HepG2 (cell line): ENCODE data around the gene OBP2A. TPM values are rescaled to one million over a fixed set of nuclear protein-coding genes. Genes with fewer than 3 reads are reported as not detected.

Experiments used
- AKAP8 ChIP-seq: sonication (generic); formaldehyde crosslinking; IDR thresholded peaks from 2 replicates; pipeline ENCODE4 v1.5.1; 2020; ENCODE audit warnings: mild to moderate bottlenecking, missing genetic modification reagents
- ARNTL ChIP-seq: sonication (generic); formaldehyde crosslinking; IDR thresholded peaks from 2 replicates; pipeline ENCODE4 v1.4.0; 2020; ENCODE audit warnings: mild to moderate bottlenecking, missing genetic modification reagents
- ATAD3A ChIP-seq: sonication (generic); formaldehyde crosslinking; IDR thresholded peaks from 2 replicates; pipeline ENCODE4 v1.4.0; 2020; ENCODE audit warnings: missing genetic modification reagents
- CREM ChIP-seq, 2 experiments: sonication (generic) in 1 of 2; formaldehyde crosslinking in 1 of 2; IDR thresholded peaks; 2 replicates each; pipeline versions ENCODE4 v1.4.0 to v1.6.1; 2016 to 2020; ENCODE audit warnings: antibody characterized with exemption in 1 of 2, mild to moderate bottlenecking in 1 of 2, missing genetic modification reagents in 1 of 2
- DNMT1 ChIP-seq: sonication (generic); formaldehyde crosslinking; IDR thresholded peaks from 2 replicates; pipeline ENCODE4 v1.5.1; 2020; ENCODE audit warnings: mild to moderate bottlenecking, missing genetic modification reagents
- FOSL2 ChIP-seq: sonication (generic); formaldehyde crosslinking; IDR thresholded peaks from 2 replicates; pipeline ENCODE4 v1.4.0; 2020; ENCODE audit warnings: missing genetic modification reagents
- KDM3A ChIP-seq: IDR thresholded peaks from 2 replicates; pipeline ENCODE4 v1.6.1; 2018; ENCODE audit warnings: low read depth, missing compliant biosample characterization
- MIER3 ChIP-seq: IDR thresholded peaks from 2 replicates; pipeline ENCODE4 v1.6.1; 2016; ENCODE audit warnings: missing compliant biosample characterization, borderline replicate concordance
- PRPF4 ChIP-seq: fragments of 200-400 bp; formaldehyde crosslinking; IDR thresholded peaks from 2 replicates; pipeline ENCODE4 v1.6.1; 2016; ENCODE audit warnings: low read length, low read depth; ENCODE audit not compliant: poor library complexity, severe bottlenecking
- RBM22 ChIP-seq: fragments of 200-400 bp; formaldehyde crosslinking; optimal IDR thresholded peaks from 2 replicates; pipeline ENCODE3; 2017; ENCODE audit warnings: mild to moderate bottlenecking, low read length, moderate library complexity
- SP140L ChIP-seq: sonication (generic); formaldehyde crosslinking; IDR thresholded peaks from 2 replicates; pipeline ENCODE4 v1.4.0; 2020; ENCODE audit warnings: missing genetic modification reagents, borderline replicate concordance
- SP4 ChIP-seq: sonication (generic); formaldehyde crosslinking; IDR thresholded peaks from 2 replicates; pipeline ENCODE4 v1.8.1; 2023; ENCODE audit warnings: mild to moderate bottlenecking, missing genetic modification reagents
- TCF12 ChIP-seq, 2 experiments: fragments of 450-650 bp in 1 of 2; sonication (generic) in 1 of 2; formaldehyde crosslinking in 1 of 2; IDR thresholded peaks; 2 replicates each; pipeline versions ENCODE4 v1.6.1 to v1.8.0; 2017 to 2022; ENCODE audit warnings: antibody characterized with exemption in 1 of 2, mild to moderate bottlenecking in 1 of 2, missing genetic modification reagents in 1 of 2, moderate library complexity in 1 of 2
- ZFP1 ChIP-seq: IDR thresholded peaks from 2 replicates; pipeline ENCODE4 v1.6.1; 2016
- ZFP90 ChIP-seq: sonication (generic); formaldehyde crosslinking; IDR thresholded peaks from 2 replicates; pipeline ENCODE4 v1.8.0; 2022; ENCODE audit warnings: missing genetic modification reagents, mild to moderate bottlenecking, inconsistent platforms, borderline replicate concordance
- ZNF143 ChIP-seq: sonication (generic); formaldehyde crosslinking; IDR thresholded peaks from 2 replicates; pipeline ENCODE4 v1.4.0; 2020; ENCODE audit warnings: missing genetic modification reagents
- ZNF44 ChIP-seq: sonication (generic); formaldehyde crosslinking; IDR thresholded peaks from 2 replicates; pipeline ENCODE4 v1.5.1; 2020; ENCODE audit warnings: mild to moderate bottlenecking, missing genetic modification reagents
- ZNF569 ChIP-seq: sonication (generic); formaldehyde crosslinking; IDR thresholded peaks from 2 replicates; pipeline ENCODE4 v1.5.0; 2020; ENCODE audit warnings: mild to moderate bottlenecking, missing genetic modification reagents, moderate library complexity, borderline replicate concordance
- polyA plus RNA-seq, 8 experiments: library from polyadenylated mRNA; depleted of rRNA in 3 of 8; stranded (reverse) in 7 of 8; unstranded in 1 of 8; fragments of >200 nt; fragmentation: Illumina TruSeq in 4 of 8; extraction: Trizol in 4 of 8; gene quantifications; 2 replicates each; pipeline versions ENCODE4 v1.2.1 to v1.2.3, GENCODE V29; 2011 to 2016; ENCODE audit warnings: low read depth in 4 of 8, missing spikeins in 1 of 8, mixed read lengths in 1 of 8; ENCODE audit not compliant: insufficient read depth in 1 of 8
- total RNA-seq, 5 experiments: library from RNA; depleted of rRNA; stranded (reverse); fragments of >200 nt; fragmentation: Illumina TruSeq; extraction: Trizol; gene quantifications; 2 replicates each; pipeline ENCODE4 v1.2.3, GENCODE V29; 2016; ENCODE audit warnings: low read depth in 1 of 5
- TF ChIP-seq, protein P1 (sequence below): sonication (generic); formaldehyde crosslinking; IDR thresholded peaks from 2 replicates; pipeline ENCODE4 v1.5.0; 2020; ENCODE audit warnings: mild to moderate bottlenecking, missing genetic modification reagents
- TF ChIP-seq, protein P2 (sequence below): sonication (generic); formaldehyde crosslinking; IDR thresholded peaks from 2 replicates; pipeline ENCODE4 v1.4.0; 2020; ENCODE audit warnings: mild to moderate bottlenecking, missing genetic modification reagents, borderline replicate concordance
- TF ChIP-seq, protein P3 (sequence below): sonication (generic); formaldehyde crosslinking; IDR thresholded peaks from 2 replicates; pipeline ENCODE4 v1.4.0; 2020; ENCODE audit warnings: missing genetic modification reagents
- TF ChIP-seq, protein P4 (sequence below): sonication (generic); formaldehyde crosslinking; IDR thresholded peaks from 2 replicates; pipeline ENCODE4 v1.4.0; 2020; ENCODE audit warnings: missing genetic modification reagents

Gene OBP2A
- total and polyA plus RNA-seq, 2 of the 13 experiments (the other 11 are each of a cell fraction or from before 2014, with no cell fraction given) = 0.32 TPM; not detected in 1

GRCh38 chr9:135499326-135500070 is 46.4 kb upstream of the OBP2A start (continued):
- TF ChIP-seq, protein P1, sequence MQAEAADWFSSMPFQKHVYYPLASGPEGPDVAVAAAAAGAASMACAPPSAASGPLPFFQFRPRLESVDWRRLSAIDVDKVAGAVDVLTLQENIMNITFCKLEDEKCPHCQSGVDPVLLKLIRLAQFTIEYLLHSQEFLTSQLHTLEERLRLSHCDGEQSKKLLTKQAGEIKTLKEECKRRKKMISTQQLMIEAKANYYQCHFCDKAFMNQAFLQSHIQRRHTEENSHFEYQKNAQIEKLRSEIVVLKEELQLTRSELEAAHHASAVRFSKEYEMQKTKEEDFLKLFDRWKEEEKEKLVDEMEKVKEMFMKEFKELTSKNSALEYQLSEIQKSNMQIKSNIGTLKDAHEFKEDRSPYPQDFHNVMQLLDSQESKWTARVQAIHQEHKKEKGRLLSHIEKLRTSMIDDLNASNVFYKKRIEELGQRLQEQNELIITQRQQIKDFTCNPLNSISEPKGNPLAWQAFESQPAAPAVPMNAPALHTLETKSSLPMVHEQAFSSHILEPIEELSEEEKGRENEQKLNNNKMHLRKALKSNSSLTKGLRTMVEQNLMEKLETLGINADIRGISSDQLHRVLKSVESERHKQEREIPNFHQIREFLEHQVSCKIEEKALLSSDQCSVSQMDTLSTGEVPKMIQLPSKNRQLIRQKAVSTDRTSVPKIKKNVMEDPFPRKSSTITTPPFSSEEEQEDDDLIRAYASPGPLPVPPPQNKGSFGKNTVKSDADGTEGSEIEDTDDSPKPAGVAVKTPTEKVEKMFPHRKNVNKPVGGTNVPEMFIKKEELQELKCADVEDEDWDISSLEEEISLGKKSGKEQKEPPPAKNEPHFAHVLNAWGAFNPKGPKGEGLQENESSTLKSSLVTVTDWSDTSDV (CRISPR knock-in tag) = no peak
- no peak for TF ChIP-seq AKAP8 (CRISPR knock-in tag)
- peak; percentile 12; the same call in 1 of the 2 replicates for TF ChIP-seq FOSL2 (CRISPR knock-in tag)
- no peak for TF ChIP-seq TCF12 (IDR thresholded peaks at IDR 0.05)
- TF ChIP-seq TCF12 (CRISPR knock-in tag; IDR thresholded peaks at IDR 0.05) = 0 out of 2 replicates have a peak, but pooled peaks have one; percentile 47
- TF ChIP-seq, protein P2, sequence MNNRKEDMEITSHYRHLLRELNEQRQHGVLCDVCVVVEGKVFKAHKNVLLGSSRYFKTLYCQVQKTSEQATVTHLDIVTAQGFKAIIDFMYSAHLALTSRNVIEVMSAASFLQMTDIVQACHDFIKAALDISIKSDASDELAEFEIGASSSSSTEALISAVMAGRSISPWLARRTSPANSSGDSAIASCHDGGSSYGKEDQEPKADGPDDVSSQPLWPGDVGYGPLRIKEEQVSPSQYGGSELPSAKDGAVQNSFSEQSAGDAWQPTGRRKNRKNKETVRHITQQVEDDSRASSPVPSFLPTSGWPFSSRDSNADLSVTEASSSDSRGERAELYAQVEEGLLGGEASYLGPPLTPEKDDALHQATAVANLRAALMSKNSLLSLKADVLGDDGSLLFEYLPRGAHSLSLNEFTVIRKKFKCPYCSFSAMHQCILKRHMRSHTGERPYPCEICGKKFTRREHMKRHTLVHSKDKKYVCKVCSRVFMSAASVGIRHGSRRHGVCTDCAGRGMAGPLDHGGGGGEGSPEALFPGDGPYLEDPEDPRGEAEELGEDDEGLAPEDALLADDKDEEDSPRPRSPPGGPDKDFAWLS (CRISPR knock-in tag) = no peak
- no peak for TF ChIP-seq ZNF143 (CRISPR knock-in tag)
- no peak for TF ChIP-seq CREM (IDR thresholded peaks at IDR 0.05)
- TF ChIP-seq CREM (CRISPR knock-in tag; IDR thresholded peaks at IDR 0.05) = no peak
- TF ChIP-seq ZNF44 (CRISPR knock-in tag) = no peak
- TF ChIP-seq SP4 = 0 out of 2 replicates have a peak, but pooled peaks have one; percentile 26
- TF ChIP-seq MIER3 = 0 out of 2 replicates have a peak, but pooled peaks have one; percentile 31
- TF ChIP-seq PRPF4 = no peak
- no peak for TF ChIP-seq DNMT1
- peak; percentile 82 for TF ChIP-seq RBM22
- TF ChIP-seq ZFP90 = no peak
- TF ChIP-seq, protein P3, sequence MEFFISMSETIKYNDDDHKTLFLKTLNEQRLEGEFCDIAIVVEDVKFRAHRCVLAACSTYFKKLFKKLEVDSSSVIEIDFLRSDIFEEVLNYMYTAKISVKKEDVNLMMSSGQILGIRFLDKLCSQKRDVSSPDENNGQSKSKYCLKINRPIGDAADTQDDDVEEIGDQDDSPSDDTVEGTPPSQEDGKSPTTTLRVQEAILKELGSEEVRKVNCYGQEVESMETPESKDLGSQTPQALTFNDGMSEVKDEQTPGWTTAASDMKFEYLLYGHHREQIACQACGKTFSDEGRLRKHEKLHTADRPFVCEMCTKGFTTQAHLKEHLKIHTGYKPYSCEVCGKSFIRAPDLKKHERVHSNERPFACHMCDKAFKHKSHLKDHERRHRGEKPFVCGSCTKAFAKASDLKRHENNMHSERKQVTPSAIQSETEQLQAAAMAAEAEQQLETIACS (CRISPR knock-in tag) = 0 out of 2 replicates have a peak, but pooled peaks have one; percentile 15
- no peak for TF ChIP-seq SP140L (CRISPR knock-in tag)
- no peak for TF ChIP-seq ATAD3A (CRISPR knock-in tag)
- TF ChIP-seq, protein P4, sequence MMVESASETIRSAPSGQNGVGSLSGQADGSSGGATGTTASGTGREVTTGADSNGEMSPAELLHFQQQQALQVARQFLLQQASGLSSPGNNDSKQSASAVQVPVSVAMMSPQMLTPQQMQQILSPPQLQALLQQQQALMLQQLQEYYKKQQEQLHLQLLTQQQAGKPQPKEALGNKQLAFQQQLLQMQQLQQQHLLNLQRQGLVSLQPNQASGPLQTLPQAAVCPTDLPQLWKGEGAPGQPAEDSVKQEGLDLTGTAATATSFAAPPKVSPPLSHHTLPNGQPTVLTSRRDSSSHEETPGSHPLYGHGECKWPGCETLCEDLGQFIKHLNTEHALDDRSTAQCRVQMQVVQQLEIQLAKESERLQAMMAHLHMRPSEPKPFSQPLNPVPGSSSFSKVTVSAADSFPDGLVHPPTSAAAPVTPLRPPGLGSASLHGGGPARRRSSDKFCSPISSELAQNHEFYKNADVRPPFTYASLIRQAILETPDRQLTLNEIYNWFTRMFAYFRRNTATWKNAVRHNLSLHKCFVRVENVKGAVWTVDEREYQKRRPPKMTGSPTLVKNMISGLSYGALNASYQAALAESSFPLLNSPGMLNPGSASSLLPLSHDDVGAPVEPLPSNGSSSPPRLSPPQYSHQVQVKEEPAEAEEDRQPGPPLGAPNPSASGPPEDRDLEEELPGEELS (CRISPR knock-in tag) = no peak
- no peak for TF ChIP-seq KDM3A (CRISPR knock-in tag)
- no peak for TF ChIP-seq ZNF569
- TF ChIP-seq ZFP1 (CRISPR knock-in tag) = no peak
- 0 out of 2 replicates have a peak, but pooled peaks have one; percentile 59 for TF ChIP-seq ARNTL (CRISPR knock-in tag)
